GM23248 (cell line): ENCODE data around the gene UBE4A. TPM values are rescaled to one million over a fixed set of nuclear protein-coding genes. Genes with fewer than 3 reads are reported as not detected.

Experiments
- DNase-seq: peaks from one replicate; pipeline ENCODE4 v3.0.0-alpha.2; 2015
- H2AFZ ChIP-seq: fragments of 200-600 bp; sonication (generic); 2 replicates; pipeline ENCODE4 v1.6.1; 2016; ENCODE audit warnings: antibody characterized with exemption
- H3F3A ChIP-seq: fragments of 200-600 bp; sonication (generic); 2 replicates; pipeline ENCODE4 v1.6.1; 2016; ENCODE audit warnings: mild to moderate bottlenecking, antibody characterized with exemption, mixed run types; ENCODE audit not compliant: insufficient read depth
- H3K27ac ChIP-seq: fragments of 200-600 bp; sonication (generic); 2 replicates; pipeline ENCODE4 v1.5.1; 2016; ENCODE audit warnings: mild to moderate bottlenecking
- H3K27me3 ChIP-seq: fragments of 200-600 bp; sonication (generic); replicated peaks from 2 replicates; pipeline ENCODE4 v1.6.1; 2016; ENCODE audit warnings: mild to moderate bottlenecking; ENCODE audit not compliant: insufficient read depth
- H3K36me3 ChIP-seq: fragments of 200-600 bp; sonication (generic); 2 replicates; pipeline ENCODE4 v1.6.1; 2016; ENCODE audit warnings: low read depth, mild to moderate bottlenecking
- H3K4me1 ChIP-seq: fragments of 200-600 bp; sonication (generic); 2 replicates; pipeline ENCODE4 v1.6.1; 2016; ENCODE audit warnings: mild to moderate bottlenecking; ENCODE audit not compliant: insufficient read depth
- H3K4me2 ChIP-seq: fragments of 200-600 bp; sonication (generic); one replicate; pipeline ENCODE4 v1.6.1; 2016; ENCODE audit warnings: mild to moderate bottlenecking; ENCODE audit not compliant: unreplicated experiment
- H3K4me3 ChIP-seq: fragments of 200-600 bp; sonication (generic); 2 replicates; pipeline ENCODE4 v1.5.1; 2016; ENCODE audit warnings: mild to moderate bottlenecking
- H3K79me2 ChIP-seq: fragments of 200-600 bp; sonication (generic); 2 replicates; pipeline ENCODE4 v1.6.1; 2016; ENCODE audit warnings: mild to moderate bottlenecking; ENCODE audit not compliant: insufficient read depth
- H3K9ac ChIP-seq: fragments of 200-600 bp; sonication (generic); 2 replicates; pipeline ENCODE4 v1.6.1; 2016; ENCODE audit warnings: mild to moderate bottlenecking
- H3K9me2 ChIP-seq: fragments of 200-600 bp; sonication (generic); 2 replicates; pipeline ENCODE4 v1.6.1; 2016; ENCODE audit warnings: mixed run types, mild to moderate bottlenecking, moderate library complexity; ENCODE audit not compliant: insufficient read depth
- H3K9me3 ChIP-seq: fragments of 200-600 bp; sonication (generic); one replicate; pipeline ENCODE4 v1.6.1; 2017; ENCODE audit warnings: low read depth
- H4K20me1 ChIP-seq: fragments of 200-600 bp; sonication (generic); 2 replicates; pipeline ENCODE4 v1.6.0; 2016; ENCODE audit not compliant: insufficient read depth
- EZH2 ChIP-seq: fragments of 200-600 bp; sonication (generic); IDR thresholded peaks from 2 replicates; pipeline ENCODE4 v1.6.1; 2018; ENCODE audit warnings: antibody characterized with exemption, mild to moderate bottlenecking; ENCODE audit not compliant: insufficient read depth, poor library complexity, severe bottlenecking
- EZH2phosphoT487 ChIP-seq: fragments of 200-600 bp; sonication (generic); IDR thresholded peaks from 2 replicates; pipeline ENCODE4 v1.6.1; 2018; ENCODE audit warnings: antibody characterized with exemption, moderate library complexity, mild to moderate bottlenecking, low read depth; ENCODE audit not compliant: insufficient read depth
- WGBS, 2 experiments: methylation state at CpG; one replicate each; pipeline ENCODE4 v1.1.6; 2015 to 2017; ENCODE audit warnings: low lambda C conversion rate in 2 of 2, low coverage in 1 of 2; ENCODE audit errors: missing lambda C conversion rate in 2 of 2; 5-methylcytosine and 5-hydroxymethylcytosine counted together
- in situ Hi-C: fragments of 300-500 bp; cut with MboI; formaldehyde crosslinking; loops from 2 replicates; pipeline ENCODE4 v1.15.0; 2020
- polyA plus RNA-seq: library from polyadenylated mRNA; unstranded; fragments of >200 nt; fragmentation: Nextera tagmentation; extraction: Ambion mirVana; gene quantifications from 2 replicates; pipeline ENCODE4 v1.2.1, GENCODE V29; 2016
- total RNA-seq: library from RNA; depleted of rRNA; stranded (reverse); fragments of >200 nt; shearing (Covaris generic); gene quantifications from 2 replicates; pipeline ENCODE4 v1.2.3, GENCODE V29; 2014

Gene UBE4A
- total and polyA plus RNA-seq, 2 experiments from 2014 or later = 25.4 to 50.6 TPM

- no peaks in the 10 kb centered on the region for H3K9me2 ChIP-seq
- in situ Hi-C loops = no loop called here
- no peaks in the 10 kb centered on the region for H3K4me1 ChIP-seq
- no peaks in the 10 kb centered on the region for H3F3A ChIP-seq
- WGBS, 2 experiments = 80 to 88% methylated on average over 12 to 19 of the region's 19 CpGs
- no peaks in the 10 kb centered on the region; the same call in 1 of the 2 replicates for H3K27me3 ChIP-seq
- H3K4me3 ChIP-seq = no peak overlapping the region
- no peak overlapping the region for H3K27ac ChIP-seq
- H3K36me3 ChIP-seq = no peaks in the 10 kb centered on the region
- TF ChIP-seq EZH2phosphoT487 (no peak), EZH2 (no peak)
- H3K9ac ChIP-seq = no peak overlapping the region
- no peak for DNase-seq
- H2AFZ ChIP-seq = no peak overlapping the region
- H3K4me2 ChIP-seq = no peak overlapping the region
- no peaks in the 10 kb centered on the region for H4K20me1 ChIP-seq
- no peaks in the 10 kb centered on the region for H3K79me2 ChIP-seq
- H3K9me3 ChIP-seq = no peaks in the 10 kb centered on the region
These were observed 36.7 kb upstream of the UBE4A start for GRCh38 chr11:118322721-118323120.

GRCh38 chr11:118325283-118325682 lies 34.1 kb upstream of the UBE4A start:
- Histone ChIP-seq H3K4me2 (no peak overlapping the region), H3K27ac (no peak overlapping the region), H3K9ac (no peak overlapping the region), H3K36me3 (no peaks in the 10 kb centered on the region), H3F3A (no peaks in the 10 kb centered on the region), H3K4me1 (no peaks in the 10 kb centered on the region), H3K9me2 (no peaks in the 10 kb centered on the region), H3K4me3 (no peak overlapping the region), H3K27me3 (no peaks in the 10 kb centered on the region; the same call in 1 of the 2 replicates), H4K20me1 (no peaks in the 10 kb centered on the region), H3K9me3 (no peaks in the 10 kb centered on the region), H2AFZ (no peak overlapping the region), H3K79me2 (no peaks in the 10 kb centered on the region)
- DNase-seq = no peak
- in situ Hi-C loops = no loop called here
- no peak for TF ChIP-seq EZH2phosphoT487
- no peak for TF ChIP-seq EZH2

- Histone ChIP-seq H3K9me2 (no peaks in the 10 kb centered on the region), H4K20me1 (no peaks in the 10 kb centered on the region), H2AFZ (no peak overlapping the region), H3K9ac (no peak overlapping the region), H3K79me2 (no peaks in the 10 kb centered on the region), H3K4me3 (no peak overlapping the region), H3K9me3 (no peaks in the 10 kb centered on the region), H3K27ac (no peak overlapping the region), H3K27me3 (no peaks in the 10 kb centered on the region), H3K4me1 (no peaks in the 10 kb centered on the region), H3K36me3 (no peaks in the 10 kb centered on the region), H3F3A (no peaks in the 10 kb centered on the region), H3K4me2 (no peak overlapping the region)
- TF ChIP-seq EZH2phosphoT487 (no peak), EZH2 (no peak)
- in situ Hi-C loops = no loop called here
- DNase-seq = no peak
These were observed 30.7 kb upstream of the UBE4A start for GRCh38 chr11:118328745-118329144.

- no peak for DNase-seq
- H3K9ac ChIP-seq = no peak overlapping the region
- H4K20me1 ChIP-seq = no peaks in the 10 kb centered on the region
- H3K27ac ChIP-seq = no peak overlapping the region
- H3K4me2 ChIP-seq = no peak overlapping the region
- H3K4me3 ChIP-seq = no peak overlapping the region
- H2AFZ ChIP-seq = no peak overlapping the region
- no peaks in the 10 kb centered on the region for H3K79me2 ChIP-seq
- H3K36me3 ChIP-seq = no peaks in the 10 kb centered on the region
- no peaks in the 10 kb centered on the region for H3K27me3 ChIP-seq
- no peaks in the 10 kb centered on the region for H3K9me2 ChIP-seq
- WGBS, 2 experiments = 67 to 76% methylated on average over 1 of the region's 1 CpG
- no peaks in the 10 kb centered on the region for H3F3A ChIP-seq
- in situ Hi-C loops = no loop called here
- H3K9me3 ChIP-seq = no peaks in the 10 kb centered on the region
- TF ChIP-seq EZH2 (no peak), EZH2phosphoT487 (no peak)
- H3K4me1 ChIP-seq = no peaks in the 10 kb centered on the region
These were observed 24.7 kb upstream of the UBE4A start for GRCh38 chr11:118334745-118335144.

GRCh38 chr11:118338637-118339061 lies 20.8 kb upstream of the UBE4A start:
- H3K4me2 ChIP-seq = no peak overlapping the region
- TF ChIP-seq EZH2phosphoT487 (no peak), EZH2 (no peak)
- no peak overlapping the region for H3K4me3 ChIP-seq
- DNase-seq = peak; percentile 23
- no peaks in the 10 kb centered on the region for H3K4me1 ChIP-seq
- H3K79me2 ChIP-seq = no peaks in the 10 kb centered on the region
- H3K9me2 ChIP-seq = no peaks in the 10 kb centered on the region
- no peaks in the 10 kb centered on the region for H3K36me3 ChIP-seq
- H4K20me1 ChIP-seq = no peaks in the 10 kb centered on the region
- 31 to 35% methylated on average over 7 of the region's 7 CpGs for WGBS, 2 experiments
- H2AFZ ChIP-seq = no peak overlapping the region
- no peaks in the 10 kb centered on the region for H3K9me3 ChIP-seq
- H3K27ac ChIP-seq = no peak overlapping the region
- in situ Hi-C loops = no loop called here
- H3F3A ChIP-seq = no peaks in the 10 kb centered on the region
- H3K9ac ChIP-seq = no peak overlapping the region
- no peaks in the 10 kb centered on the region for H3K27me3 ChIP-seq
